Retinal pigment epithelial cell (primary cell): ENCODE data around the gene TRMO.

ENCODE experiments used
- DNase-seq: peaks from one replicate; pipeline ENCODE4 v3.0.0-alpha.2; 2010; ENCODE audit warnings: low read depth
- H3K4me3 ChIP-seq: 2 replicates; pipeline ENCODE4 v1.5.1; 2011; ENCODE audit warnings: mild to moderate bottlenecking, low read length, control low read depth, moderate library complexity
- CTCF ChIP-seq: conservative IDR thresholded peaks from 2 replicates; pipeline ENCODE4 v1.5.1; 2011; ENCODE audit warnings: low read depth, low read length, control low read depth, inconsistent platforms

Gene TRMO

GRCh38 chr9:97861148-97861475 is 61.2 kb downstream of the TRMO start:
- no peak for TF ChIP-seq CTCF
- no peak for DNase-seq
- no peak overlapping the region for H3K4me3 ChIP-seq

GRCh38 chr9:97860451-97861147 is 61.7 kb downstream of the TRMO start:
- no peak for DNase-seq
- H3K4me3 ChIP-seq: no peak overlapping the region
- no peak for TF ChIP-seq CTCF

- DNase-seq: no peak
- H3K4me3 ChIP-seq: no peak overlapping the region
- no peak for TF ChIP-seq CTCF
Observed at GRCh38 chr9:97859346-97859745, 63.0 kb downstream of the TRMO start.

GRCh38 chr9:97858826-97859225 is 63.5 kb downstream of the TRMO start:
- DNase-seq: no peak
- no peak for TF ChIP-seq CTCF
- no peak overlapping the region for H3K4me3 ChIP-seq

GRCh38 chr9:97858393-97858713 is 63.9 kb downstream of the TRMO start:
- no peak overlapping the region for H3K4me3 ChIP-seq
- DNase-seq: no peak
- TF ChIP-seq CTCF: no peak

- H3K4me3 ChIP-seq: no peak overlapping the region
- no peak for TF ChIP-seq CTCF
- no peak for DNase-seq
Observed at GRCh38 chr9:97857606-97858392, 64.5 kb downstream of the TRMO start.

GRCh38 chr9:97856857-97857605 is 65.3 kb downstream of the TRMO start:
- no peak for DNase-seq
- no peak for TF ChIP-seq CTCF
- H3K4me3 ChIP-seq: no peak overlapping the region
